H1 (cell line): ENCODE results near the gene SAMD14. TPM values are rescaled to one million over a fixed set of nuclear protein-coding genes. Genes with fewer than 3 reads are reported as not detected.

Source experiments
- BACH1 ChIP-seq: IDR thresholded peaks from 2 replicates; pipeline ENCODE4 v1.6.1; 2012; ENCODE audit warnings: low read length, improper control_type of control experiment
- BRCA1 ChIP-seq: IDR thresholded peaks from 2 replicates; pipeline ENCODE4 v1.6.1; 2012; ENCODE audit warnings: low read depth, low read length, improper control_type of control experiment
- CHD7 ChIP-seq: fragments of 300-600 bp; sonication (generic); IDR thresholded peaks from 2 replicates; pipeline ENCODE4 v1.7.1; 2012; ENCODE audit warnings: low read length, moderate library complexity, mild to moderate bottlenecking, inconsistent platforms; ENCODE audit not compliant: insufficient replicate concordance
- JUND ChIP-seq: IDR thresholded peaks from 2 replicates; pipeline ENCODE4 v1.6.1; 2011; ENCODE audit warnings: mild to moderate bottlenecking, improper control_type of control experiment, low read length
- POU5F1 ChIP-seq: IDR thresholded peaks from 2 replicates; pipeline ENCODE4 v1.6.1; 2011; ENCODE audit warnings: low read depth, mild to moderate bottlenecking, low read length, moderate library complexity
- RNF2 ChIP-seq: fragments of 200-900, 300-1000 bp; sonication (generic); IDR thresholded peaks from 2 replicates; pipeline ENCODE4 v1.7.1; 2016; ENCODE audit warnings: borderline replicate concordance, low read depth, mild to moderate bottlenecking, antibody characterized with exemption, low read length; ENCODE audit not compliant: poor library complexity, severe bottlenecking; ENCODE audit errors: missing control alignments
- polyA plus RNA-seq, 7 experiments: library from polyadenylated mRNA; depleted of rRNA in 3 of 7; stranded (reverse) in 5 of 7; unstranded in 2 of 7; fragments of >200 nt in 5 of 7; fragments of 200-250 nt in 2 of 7; gene quantifications; 1 replicate in 5 of 7; 2 replicates in 1 of 7; 4 replicates in 1 of 7; pipeline versions ENCODE4 v1.2.1 to v1.2.3, GENCODE V29; 2011 to 2013; ENCODE audit warnings: missing spikeins in 2 of 7, mixed read lengths in 2 of 7
- total RNA-seq: library from RNA; stranded (reverse); fragmentation: NEBNext Ultra II Directional; extraction: Animal tissue kit (Norgen Biotek cat#: 25700); gene quantifications from 2 replicates; pipeline ENCODE4 v1.2.1, GENCODE V29; 2021
- TF ChIP-seq, protein P1 (sequence below): IDR thresholded peaks from 2 replicates; pipeline ENCODE4 v1.6.1; 2012; ENCODE audit warnings: low read length, inconsistent platforms

Gene SAMD14
- total and polyA plus RNA-seq, 2 of the 8 experiments (the other 6 are each of a cell fraction or from before 2014, with no cell fraction given) = 5.7 to 5.8 TPM

GRCh38 chr17:50100921-50101345, 29.0 kb downstream of the SAMD14 start (continued):
- TF ChIP-seq RNF2 (no peak), POU5F1 (no peak), JUND (no peak), BACH1 (no peak), BRCA1 (no peak), CHD7 (no peak)
- TF ChIP-seq, protein P1, sequence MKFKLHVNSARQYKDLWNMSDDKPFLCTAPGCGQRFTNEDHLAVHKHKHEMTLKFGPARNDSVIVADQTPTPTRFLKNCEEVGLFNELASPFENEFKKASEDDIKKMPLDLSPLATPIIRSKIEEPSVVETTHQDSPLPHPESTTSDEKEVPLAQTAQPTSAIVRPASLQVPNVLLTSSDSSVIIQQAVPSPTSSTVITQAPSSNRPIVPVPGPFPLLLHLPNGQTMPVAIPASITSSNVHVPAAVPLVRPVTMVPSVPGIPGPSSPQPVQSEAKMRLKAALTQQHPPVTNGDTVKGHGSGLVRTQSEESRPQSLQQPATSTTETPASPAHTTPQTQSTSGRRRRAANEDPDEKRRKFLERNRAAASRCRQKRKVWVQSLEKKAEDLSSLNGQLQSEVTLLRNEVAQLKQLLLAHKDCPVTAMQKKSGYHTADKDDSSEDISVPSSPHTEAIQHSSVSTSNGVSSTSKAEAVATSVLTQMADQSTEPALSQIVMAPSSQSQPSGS = no peak
